ENCODE results near the gene METTL8. TPM values are rescaled to one million over a fixed set of nuclear protein-coding genes. Genes with fewer than 3 reads are reported as not detected.
A peak's percentile ranks its signal among the peaks of the same experiment; 100 is the strongest.

Gene METTL8
- total RNA-seq, 2 donors from 2014 or later = 11.0 to 23.1 TPM

GRCh38 chr2:171346723-171347557 is 86.8 kb downstream of the METTL8 start:
- TF ChIP-seq CTCF (IDR thresholded peaks at IDR 0.05) = no peak
- no peak for ATAC-seq (ENCODE audit: insufficient number of reproducible peaks, low FRiP score, low read depth)
- Histone ChIP-seq H3K27me3 (replicated peaks; ENCODE audit: insufficient read depth) (no peaks in the 10 kb centered on the region), H3K4me3 (peak overlapping the region; percentile 35), H3K9me3 (no peaks in the 10 kb centered on the region), H3K4me1 (ENCODE audit: control insufficient read depth in 1 of 2, low read depth in 2 of 2) (peaks cover 17 to 24% of the 10 kb centered on the region in 2 donors), H3K36me3 (no peaks in the 10 kb centered on the region), H3K27ac (peak overlapping the region; percentile 62 to 66)
- DNase-seq (ENCODE audit: low spot score) = no peak

GRCh38 chr2:171345971-171346722 is 87.6 kb downstream of the METTL8 start:
- no peak for TF ChIP-seq CTCF (IDR thresholded peaks at IDR 0.05)
- DNase-seq (ENCODE audit: low spot score) (no peak), ATAC-seq (ENCODE audit: insufficient number of reproducible peaks, low FRiP score, low read depth) (no peak)
- Histone ChIP-seq H3K27ac (peak overlapping the region in 1 of 2 donors; percentile 66), H3K36me3 (no peaks in the 10 kb centered on the region), H3K27me3 (replicated peaks; ENCODE audit: insufficient read depth) (no peaks in the 10 kb centered on the region), H3K4me1 (ENCODE audit: control insufficient read depth in 1 of 2, low read depth in 2 of 2) (peaks cover 17 to 24% of the 10 kb centered on the region in 2 donors), H3K9me3 (no peaks in the 10 kb centered on the region), H3K4me3 (no peak overlapping the region)

DNA sequence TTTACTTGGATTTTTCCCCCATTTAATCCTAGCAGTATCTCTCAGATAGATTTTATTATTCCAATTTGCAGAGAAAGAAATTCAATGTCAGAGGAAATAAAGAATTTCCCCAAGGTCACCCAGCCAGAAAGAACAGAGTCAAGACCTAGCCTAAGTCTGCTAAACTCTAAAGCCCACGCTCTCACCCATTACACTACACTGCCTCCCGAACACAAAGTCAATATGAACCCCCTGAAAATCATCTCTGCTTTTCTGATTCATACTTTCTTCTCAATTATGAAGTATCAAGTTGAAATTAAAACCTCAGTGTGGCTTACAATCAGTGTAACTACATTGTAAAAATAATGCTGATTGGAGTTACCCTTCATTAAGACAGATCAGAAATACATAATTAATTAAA is 89.6 kb downstream of the METTL8 start:
- no peak overlapping the region for H3K27ac ChIP-seq
- H3K9me3 ChIP-seq = no peaks in the 10 kb centered on the region
- H3K27me3 ChIP-seq (replicated peaks; ENCODE audit: insufficient read depth) = no peaks in the 10 kb centered on the region
- H3K36me3 ChIP-seq = no peaks in the 10 kb centered on the region
- peaks cover 17 to 24% of the 10 kb centered on the region in 2 donors for H3K4me1 ChIP-seq (ENCODE audit: control insufficient read depth in 1 of 2, low read depth in 2 of 2)
- TF ChIP-seq CTCF (IDR thresholded peaks at IDR 0.05) = no peak
- H3K4me3 ChIP-seq = no peak overlapping the region
- no peak for ATAC-seq (ENCODE audit: insufficient number of reproducible peaks, low FRiP score, low read depth)
- DNase-seq (ENCODE audit: low spot score) = no peak

GRCh38 chr2:171342067-171342413 is 91.8 kb downstream of the METTL8 start:
- DNase-seq (ENCODE audit: low spot score) (no peak), ATAC-seq (ENCODE audit: insufficient number of reproducible peaks, low FRiP score, low read depth) (no peak)
- H3K36me3 ChIP-seq = no peaks in the 10 kb centered on the region
- H3K4me3 ChIP-seq = no peak overlapping the region
- H3K9me3 ChIP-seq = no peaks in the 10 kb centered on the region
- TF ChIP-seq CTCF (IDR thresholded peaks at IDR 0.05) = no peak
- H3K27me3 ChIP-seq (replicated peaks; ENCODE audit: insufficient read depth) = no peaks in the 10 kb centered on the region
- H3K4me1 ChIP-seq (ENCODE audit: control insufficient read depth in 1 of 2, low read depth in 2 of 2) = peaks cover 6 to 11% of the 10 kb centered on the region in 2 donors
- H3K27ac ChIP-seq = no peak overlapping the region

GRCh38 chr2:171341394-171342066 is 92.3 kb downstream of the METTL8 start:
- no peak for ATAC-seq (ENCODE audit: insufficient number of reproducible peaks, low FRiP score, low read depth)
- H3K27ac ChIP-seq = no peak overlapping the region
- DNase-seq (ENCODE audit: low spot score) = no peak
- peaks cover 3 to 6% of the 10 kb centered on the region in 2 donors for H3K4me1 ChIP-seq (ENCODE audit: control insufficient read depth in 1 of 2, low read depth in 2 of 2)
- H3K27me3 ChIP-seq (replicated peaks; ENCODE audit: insufficient read depth) = no peaks in the 10 kb centered on the region
- no peak overlapping the region for H3K4me3 ChIP-seq
- no peaks in the 10 kb centered on the region for H3K36me3 ChIP-seq
- H3K9me3 ChIP-seq = no peaks in the 10 kb centered on the region
- no peak for TF ChIP-seq CTCF (IDR thresholded peaks at IDR 0.05)
